Stimulated activated naive CD8-positive, alpha-beta T cell treated with anti-CD3 and anti-CD28 coated beads, Interleukin-15, Interleukin-2, amounts not matched to agents 100 ng/mL and 50 ng/mL, for 24 hours (primary cell): ENCODE data around the gene MCCC2.
"Not testable (repeated sequence)": the region's sequence is repeated elsewhere in the genome, so short reads cannot be mapped to it uniquely, and the experiment has no call there.

Experiments
- H3K27ac Mint-ChIP-seq: one replicate; pipeline ENCODE4 v1.8.0; 2021; ENCODE audit warnings: mild to moderate bottlenecking, mixed read lengths
- H3K27me3 Mint-ChIP-seq: one replicate; pipeline ENCODE4 v1.8.0; 2021; ENCODE audit warnings: mixed read lengths
- H3K36me3 Mint-ChIP-seq: one replicate; pipeline ENCODE4 v1.8.0; 2021; ENCODE audit warnings: low read depth, mixed read lengths
- H3K4me1 Mint-ChIP-seq: one replicate; pipeline ENCODE4 v1.8.0; 2021; ENCODE audit warnings: low read depth, mixed read lengths
- H3K4me3 Mint-ChIP-seq: one replicate; pipeline ENCODE4 v1.8.0; 2021; ENCODE audit warnings: mild to moderate bottlenecking, mixed read lengths
- H3K9me3 Mint-ChIP-seq: one replicate; pipeline ENCODE4 v1.8.0; 2021; ENCODE audit warnings: mixed read lengths

The MCCC2 gene

DNA sequence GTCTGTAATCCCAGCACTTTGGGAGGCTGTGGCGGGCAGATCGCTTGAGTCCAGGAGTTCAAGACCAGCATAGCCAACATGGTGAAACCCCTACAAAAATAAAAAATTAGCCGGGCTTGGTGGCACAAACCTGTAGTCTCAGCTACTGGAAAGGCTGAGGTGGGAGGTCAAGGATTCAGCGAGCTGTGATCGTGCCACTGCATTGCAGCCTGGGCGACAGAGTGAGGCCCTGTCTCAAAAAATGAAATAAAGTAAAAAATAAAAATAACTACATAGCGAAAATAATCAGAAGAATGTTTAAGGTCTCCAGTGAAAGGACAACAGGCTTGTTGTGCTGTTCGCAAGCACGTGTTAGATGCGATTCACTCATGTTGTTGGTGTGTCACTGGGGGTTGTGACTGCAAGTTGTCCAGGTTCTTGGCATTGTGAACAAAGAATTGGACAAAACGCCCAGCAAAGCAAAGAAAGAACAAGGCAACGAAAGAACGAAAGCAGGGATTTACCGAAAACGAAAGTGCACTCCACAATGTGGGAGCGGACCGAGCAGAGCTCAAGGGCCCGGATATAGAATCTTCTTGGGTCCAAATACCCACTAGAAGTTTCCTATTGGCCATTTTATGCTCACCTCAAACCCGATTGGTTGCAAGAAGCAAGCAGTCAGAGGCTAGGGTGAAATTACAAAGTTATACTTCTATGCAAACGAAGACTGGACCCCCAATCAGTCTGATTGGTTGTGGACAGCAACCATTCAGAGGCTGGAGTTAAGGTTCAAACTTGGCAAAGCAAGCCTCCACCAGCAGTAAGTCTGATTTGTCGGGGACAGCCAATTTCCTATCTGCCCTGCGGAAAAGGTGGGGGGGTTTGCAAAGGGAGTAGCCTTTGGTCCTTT, 844 bp upstream of the MCCC2 start:
- no peaks in the 10 kb centered on the region for H3K27me3 Mint-ChIP-seq
- peaks cover 4% of the 10 kb centered on the region for H3K36me3 Mint-ChIP-seq
- peaks cover 42% of the 10 kb centered on the region for H3K4me1 Mint-ChIP-seq
- peak overlapping the region; percentile 94 for H3K27ac Mint-ChIP-seq
- H3K4me3 Mint-ChIP-seq, result peak overlapping the region; percentile 88
- H3K9me3 Mint-ChIP-seq, result no peaks in the 10 kb centered on the region

DNA sequence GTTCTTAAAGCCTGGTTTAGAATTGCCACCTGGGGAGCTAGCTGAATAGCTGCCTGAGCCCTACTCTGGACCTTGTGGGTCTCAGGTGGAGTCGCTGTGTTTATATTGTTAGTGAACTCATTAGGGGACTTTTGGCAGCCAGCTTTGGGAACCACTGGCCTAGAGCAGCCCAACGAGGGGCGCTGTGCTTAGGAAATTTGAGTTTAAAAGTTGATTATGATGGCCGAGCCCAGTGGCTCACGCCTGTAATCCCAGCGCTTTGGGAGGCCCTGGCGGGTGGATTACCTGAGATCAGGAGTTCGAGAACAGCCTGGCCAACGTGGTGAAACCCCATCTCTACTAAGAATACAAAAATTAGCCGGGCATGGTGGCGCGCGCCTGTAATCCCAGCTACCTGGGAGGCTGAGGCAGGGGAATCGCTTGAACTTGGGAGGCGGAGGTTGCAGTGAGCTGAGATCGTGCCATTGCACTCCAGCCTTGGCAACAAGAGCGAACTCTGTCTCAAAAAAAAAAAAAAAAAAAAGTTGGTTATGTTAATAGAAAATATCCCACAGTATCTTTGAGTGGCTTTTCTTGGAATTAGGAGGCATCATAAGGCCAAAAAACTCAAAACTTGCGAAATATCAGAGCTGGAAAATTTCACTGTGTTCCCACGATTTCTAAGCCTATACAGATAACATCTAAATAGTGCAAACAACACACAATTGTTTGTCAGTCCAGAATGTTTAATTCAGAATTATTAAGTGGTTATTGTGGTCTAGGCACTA, 809 bp downstream of the MCCC2 start:
- H3K4me1 Mint-ChIP-seq, result peaks cover 42% of the 10 kb centered on the region
- no peaks in the 10 kb centered on the region for H3K27me3 Mint-ChIP-seq
- H3K4me3 Mint-ChIP-seq, result peak overlapping the region; percentile 88
- no peaks in the 10 kb centered on the region for H3K9me3 Mint-ChIP-seq
- peak overlapping the region; percentile 95 for H3K27ac Mint-ChIP-seq
- H3K36me3 Mint-ChIP-seq, result peaks cover 9% of the 10 kb centered on the region

- peak overlapping the region; percentile 24 for H3K27ac Mint-ChIP-seq
- no peaks in the 10 kb centered on the region for H3K27me3 Mint-ChIP-seq
- peaks cover 42% of the 10 kb centered on the region for H3K4me1 Mint-ChIP-seq
- H3K4me3 Mint-ChIP-seq, result peak overlapping the region; percentile 88
- no peaks in the 10 kb centered on the region for H3K9me3 Mint-ChIP-seq
- H3K36me3 Mint-ChIP-seq, result peaks cover 9% of the 10 kb centered on the region
These were observed 1.4 kb downstream of the MCCC2 start for GRCh38 chr5:71588533-71588885.

GRCh38 chr5:71589903-71590302, 2.8 kb downstream of the MCCC2 start:
- Mint-ChIP-seq H3K27ac (peak overlapping the region; percentile 14), H3K9me3 (no peaks in the 10 kb centered on the region), H3K36me3 (peaks cover 9% of the 10 kb centered on the region), H3K27me3 (no peaks in the 10 kb centered on the region), H3K4me1 (peaks cover 42% of the 10 kb centered on the region), H3K4me3 (peak overlapping the region; percentile 51)

GRCh38 chr5:71591100-71591499, 4.0 kb downstream of the MCCC2 start:
- Mint-ChIP-seq H3K27me3 (no peaks in the 10 kb centered on the region), H3K4me1 (peaks cover 42% of the 10 kb centered on the region), H3K36me3 (peaks cover 20% of the 10 kb centered on the region), H3K4me3 (no peak overlapping the region), H3K27ac (no peak overlapping the region), H3K9me3 (no peaks in the 10 kb centered on the region)

DNA sequence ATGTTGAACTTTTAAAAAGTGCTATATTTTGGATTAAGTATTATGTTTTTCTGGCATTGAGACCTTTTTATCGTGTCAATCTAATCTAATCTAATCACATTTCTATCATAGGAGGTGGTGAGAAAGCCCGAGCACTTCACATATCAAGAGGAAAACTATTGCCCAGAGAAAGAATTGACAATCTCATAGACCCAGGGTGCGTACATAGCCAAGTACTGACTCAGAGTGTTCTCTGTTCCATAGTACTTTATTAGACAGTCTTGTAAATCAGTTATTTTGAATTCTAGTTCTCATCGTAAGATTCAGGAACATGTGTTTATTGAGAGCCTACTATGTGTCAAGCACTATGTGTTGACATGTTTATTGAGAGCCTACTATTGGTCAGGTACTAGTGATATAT, 9.0 kb downstream of the MCCC2 start:
- Mint-ChIP-seq H3K36me3 (peaks cover 51% of the 10 kb centered on the region), H3K27ac (no peak overlapping the region)

DNA sequence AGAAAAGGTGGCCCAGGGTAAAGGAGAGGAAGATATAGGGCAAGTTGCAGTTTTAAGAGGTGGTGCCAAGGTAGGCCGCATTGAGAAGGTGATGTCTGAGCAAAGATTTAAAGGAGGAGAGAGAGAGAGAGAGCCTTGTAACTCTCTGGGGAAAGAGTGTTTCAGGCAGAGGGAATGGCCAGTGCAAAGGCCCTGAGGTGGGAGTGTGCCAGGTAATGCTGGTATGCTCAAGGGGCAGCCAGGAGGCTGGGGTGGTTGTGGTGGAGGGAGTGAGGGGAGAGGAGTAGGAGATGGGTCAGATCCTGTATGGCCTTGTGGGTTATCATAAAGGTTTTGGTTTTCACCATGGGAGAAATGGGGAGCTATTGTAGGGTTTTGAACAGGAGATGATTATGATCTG, 9.9 kb downstream of the MCCC2 start:
- Mint-ChIP-seq H3K4me1 (peaks cover 27% of the 10 kb centered on the region), H3K36me3 (peaks cover 51% of the 10 kb centered on the region), H3K27ac (peak overlapping the region; percentile 46), H3K27me3 (no peaks in the 10 kb centered on the region), H3K9me3 (no peaks in the 10 kb centered on the region), H3K4me3 (no peak overlapping the region)

More for the DNA sequence above, 9.0 kb downstream of the MCCC2 start:
- peaks cover 19% of the 10 kb centered on the region for H3K4me1 Mint-ChIP-seq
- no peaks in the 10 kb centered on the region for H3K27me3 Mint-ChIP-seq
- no peaks in the 10 kb centered on the region for H3K9me3 Mint-ChIP-seq
- no peak overlapping the region for H3K4me3 Mint-ChIP-seq

- peaks cover 62% of the 10 kb centered on the region for H3K36me3 Mint-ChIP-seq
- H3K4me3 Mint-ChIP-seq, result peak overlapping the region; percentile 45
- no peaks in the 10 kb centered on the region for H3K27me3 Mint-ChIP-seq
- no peaks in the 10 kb centered on the region for H3K9me3 Mint-ChIP-seq
- H3K27ac Mint-ChIP-seq, result peak overlapping the region; percentile 87
- H3K4me1 Mint-ChIP-seq, result peaks cover 39% of the 10 kb centered on the region
These were observed 13.6 kb downstream of the MCCC2 start for GRCh38 chr5:71600783-71601182.

DNA sequence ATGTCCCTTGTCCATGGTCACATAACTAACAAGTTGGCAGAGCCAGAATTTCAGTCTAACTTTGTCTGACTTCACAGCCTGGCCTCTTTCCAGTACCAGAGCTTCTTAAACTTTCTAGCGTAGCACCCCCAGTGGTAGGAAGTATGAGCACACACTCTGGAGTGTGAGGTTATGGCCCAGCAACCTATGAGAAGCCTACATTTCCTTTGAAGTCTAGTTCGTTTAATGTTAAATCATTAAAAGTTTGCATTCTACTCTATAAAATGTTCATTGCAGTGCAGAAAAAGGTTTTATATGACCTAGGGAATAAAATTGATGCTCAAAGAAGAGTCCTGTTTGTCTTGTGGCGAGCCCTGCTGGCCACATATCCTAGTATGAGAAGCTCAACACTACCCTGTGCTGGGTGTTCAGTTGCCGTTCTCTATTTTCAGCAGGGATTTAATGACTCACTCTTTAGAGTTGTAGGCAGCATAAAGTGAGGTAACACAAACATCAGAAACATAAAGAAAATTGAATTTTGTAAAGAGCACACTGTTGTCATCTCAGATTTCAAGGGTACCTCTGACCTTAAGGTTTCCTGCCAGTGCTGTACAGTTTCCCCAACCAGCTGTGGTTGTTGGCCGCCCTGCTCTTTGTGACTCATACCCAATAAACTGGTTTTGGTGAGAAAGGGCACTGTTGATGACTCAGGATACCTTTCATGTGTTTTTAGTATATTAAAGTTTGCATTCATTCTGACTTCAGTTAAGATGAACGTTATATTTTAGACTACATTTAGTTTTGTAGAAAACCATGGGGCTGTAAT, 14.3 kb downstream of the MCCC2 start:
- Mint-ChIP-seq H3K27ac (peak overlapping the region; percentile 87), H3K9me3 (no peaks in the 10 kb centered on the region), H3K27me3 (no peaks in the 10 kb centered on the region), H3K36me3 (peaks cover 57% of the 10 kb centered on the region), H3K4me3 (peak overlapping the region; percentile 31), H3K4me1 (peaks cover 39% of the 10 kb centered on the region)

DNA sequence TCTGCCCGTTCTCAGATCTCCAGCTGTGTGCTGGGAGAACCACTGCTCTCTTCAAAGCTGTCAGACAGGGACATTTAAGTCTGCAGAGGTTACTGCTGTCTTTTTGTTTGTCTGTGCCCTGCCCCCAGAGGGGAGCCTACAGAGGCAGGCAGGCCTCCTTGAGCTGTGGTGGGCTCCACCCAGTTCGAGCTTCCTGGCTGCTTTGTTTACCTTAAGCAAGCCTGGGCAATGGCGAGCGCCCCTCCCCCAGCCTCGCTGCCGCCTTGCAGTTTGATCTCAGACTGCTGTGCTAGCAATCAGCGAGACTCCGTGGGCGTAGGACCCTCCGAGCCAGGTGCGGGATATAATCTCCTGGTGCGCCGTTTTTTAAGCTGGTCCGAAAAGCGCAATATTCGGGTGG, 22.8 kb downstream of the MCCC2 start:
- H3K4me1 Mint-ChIP-seq, result not testable (repeated sequence)
- peaks cover 30% of the 10 kb centered on the region for H3K36me3 Mint-ChIP-seq

DNA sequence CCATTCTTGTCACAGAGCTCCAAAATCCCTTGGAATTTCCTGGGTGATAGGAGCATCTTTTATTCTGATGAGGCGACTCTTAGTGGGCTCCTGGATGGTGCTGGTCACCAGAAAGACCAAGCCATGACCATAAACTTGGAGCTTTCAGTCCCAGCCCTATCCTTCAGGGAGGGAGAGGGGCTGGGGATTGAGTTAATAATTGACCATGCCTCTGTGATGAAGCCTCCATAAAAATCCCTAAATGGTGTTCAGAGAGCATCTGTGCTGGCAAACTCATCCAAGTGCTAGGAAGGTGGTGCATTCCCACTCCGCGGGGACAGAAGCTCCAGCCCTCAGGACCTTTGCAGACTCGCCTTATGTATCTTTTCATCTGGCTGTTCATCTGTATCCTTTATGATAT, 28.7 kb downstream of the MCCC2 start:
- Mint-ChIP-seq H3K36me3 (peaks cover 57% of the 10 kb centered on the region), H3K27me3 (no peaks in the 10 kb centered on the region), H3K9me3 (no peaks in the 10 kb centered on the region), H3K4me3 (no peak overlapping the region), H3K4me1 (no peaks in the 10 kb centered on the region), H3K27ac (no peak overlapping the region)

More for the DNA sequence above, 22.8 kb downstream of the MCCC2 start:
- H3K27ac Mint-ChIP-seq, H3K4me3 Mint-ChIP-seq, H3K9me3 Mint-ChIP-seq, H3K27me3 Mint-ChIP-seq: not testable (repeated sequence)

DNA sequence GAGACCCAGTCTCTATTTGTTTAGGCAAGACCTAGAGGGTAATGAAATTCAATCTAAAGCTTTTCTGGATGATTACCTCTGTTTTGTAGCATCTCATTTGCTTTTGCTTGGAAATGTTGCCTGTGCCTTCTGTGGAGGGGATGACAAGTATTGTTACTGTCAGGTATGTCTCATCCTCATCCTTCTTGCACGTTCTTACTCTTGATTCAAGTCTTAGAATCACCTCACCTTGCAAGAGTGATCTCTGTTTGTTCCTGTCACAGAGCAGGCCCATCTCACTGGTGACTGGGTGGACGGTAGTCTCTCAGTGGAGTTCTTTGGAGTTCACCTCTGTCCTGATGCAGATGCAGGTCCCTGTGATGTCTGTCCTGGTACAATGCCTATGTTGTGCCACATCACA, 33.5 kb downstream of the MCCC2 start:
- H3K27ac Mint-ChIP-seq, result no peak overlapping the region
- peaks cover 68% of the 10 kb centered on the region for H3K36me3 Mint-ChIP-seq
- no peaks in the 10 kb centered on the region for H3K27me3 Mint-ChIP-seq
- H3K9me3 Mint-ChIP-seq, result no peaks in the 10 kb centered on the region
- no peak overlapping the region for H3K4me3 Mint-ChIP-seq
- H3K4me1 Mint-ChIP-seq, result peaks cover 10% of the 10 kb centered on the region

- Mint-ChIP-seq H3K27me3 (no peaks in the 10 kb centered on the region), H3K27ac (no peak overlapping the region), H3K4me3 (no peak overlapping the region), H3K36me3 (peaks cover 65% of the 10 kb centered on the region), H3K9me3 (no peaks in the 10 kb centered on the region), H3K4me1 (peaks cover 10% of the 10 kb centered on the region)
These were observed 34.1 kb downstream of the MCCC2 start for GRCh38 chr5:71621268-71621667.

DNA sequence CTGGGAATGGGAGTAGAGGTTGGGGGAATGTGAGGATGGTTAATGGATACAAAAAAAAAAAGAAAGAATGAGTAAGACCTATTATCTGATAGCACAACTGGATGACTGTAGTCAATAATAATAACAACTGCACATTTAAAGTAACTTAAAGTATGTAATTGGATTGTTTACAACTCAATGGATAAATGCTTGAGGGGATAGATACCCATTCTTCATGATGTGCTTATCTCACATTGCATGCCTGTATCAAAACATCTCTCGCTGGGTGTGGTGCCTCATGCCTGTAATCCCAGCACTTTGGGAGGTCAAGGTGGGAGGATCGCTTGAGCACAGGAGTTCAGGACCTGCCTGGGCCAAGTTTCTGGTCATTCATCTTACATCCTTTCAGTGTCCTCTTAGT, 34.6 kb downstream of the MCCC2 start:
- Mint-ChIP-seq H3K36me3 (peaks cover 61% of the 10 kb centered on the region), H3K9me3 (peaks cover under 1% of the 10 kb centered on the region), H3K27me3 (no peaks in the 10 kb centered on the region), H3K4me3 (no peak overlapping the region), H3K4me1 (peaks cover 10% of the 10 kb centered on the region), H3K27ac (no peak overlapping the region)
